ENCODE results near the gene PICALM.

The PICALM gene

GRCh38 chr11:86068951-86069407 lies at the start of gene PICALM:
Gene PICALM, minus strand, starts transcription at chr11:86069084. Its CDS starts 304 bp downstream, at chr11:86068780.
- TF ChIP-seq CTCF (IDR thresholded peaks at IDR 0.05; ENCODE audit: low read depth, low read length) (no peak), POLR2A (IDR thresholded peaks at IDR 0.05; ENCODE audit: extremely low read depth, insufficient read length) (peak; percentile 66), MYC (IDR thresholded peaks at IDR 0.05; ENCODE audit: low read depth, low read length) (no peak), MAX (IDR thresholded peaks at IDR 0.05; ENCODE audit: low read depth, low read length) (peak; percentile 93)
- H3K4me3 ChIP-seq (ENCODE audit: low read depth, low read length): peak within 1 kb of the TSS; percentile 93
- DNase-seq (ENCODE audit: low read depth): peak; percentile 100

GRCh38 chr11:86118253-86118652 lies 49.4 kb upstream of the PICALM start:
- DNase-seq (ENCODE audit: low read depth): no peak
- no peak for TF ChIP-seq POLR2A (IDR thresholded peaks at IDR 0.05; ENCODE audit: extremely low read depth, insufficient read length)
- no peak for TF ChIP-seq MAX (IDR thresholded peaks at IDR 0.05; ENCODE audit: low read depth, low read length)
- TF ChIP-seq MYC (IDR thresholded peaks at IDR 0.05; ENCODE audit: low read depth, low read length): no peak
- TF ChIP-seq CTCF (IDR thresholded peaks at IDR 0.05; ENCODE audit: low read depth, low read length): no peak
- H3K4me3 ChIP-seq (ENCODE audit: low read depth, low read length): no peak overlapping the region

GRCh38 chr11:86117712-86118063 lies 48.8 kb upstream of the PICALM start:
- DNase-seq (ENCODE audit: low read depth): no peak
- H3K4me3 ChIP-seq (ENCODE audit: low read depth, low read length): no peak overlapping the region
- TF ChIP-seq MYC (IDR thresholded peaks at IDR 0.05; ENCODE audit: low read depth, low read length) (no peak), MAX (IDR thresholded peaks at IDR 0.05; ENCODE audit: low read depth, low read length) (no peak)

GRCh38 chr11:86117001-86117711 lies 48.3 kb upstream of the PICALM start:
- H3K4me3 ChIP-seq (ENCODE audit: low read depth, low read length): no peak overlapping the region
- DNase-seq (ENCODE audit: low read depth): peak; percentile 30
- TF ChIP-seq POLR2A (IDR thresholded peaks at IDR 0.05; ENCODE audit: extremely low read depth, insufficient read length): no peak
- TF ChIP-seq MYC (IDR thresholded peaks at IDR 0.05; ENCODE audit: low read depth, low read length): no peak

- H3K4me3 ChIP-seq (ENCODE audit: low read depth, low read length): no peak overlapping the region
- no peak for DNase-seq (ENCODE audit: low read depth)
- TF ChIP-seq POLR2A (IDR thresholded peaks at IDR 0.05; ENCODE audit: extremely low read depth, insufficient read length): no peak
- no peak for TF ChIP-seq MYC (IDR thresholded peaks at IDR 0.05; ENCODE audit: low read depth, low read length)
- TF ChIP-seq CTCF (IDR thresholded peaks at IDR 0.05; ENCODE audit: low read depth, low read length): no peak
- TF ChIP-seq MAX (IDR thresholded peaks at IDR 0.05; ENCODE audit: low read depth, low read length): no peak
These were observed 47.5 kb upstream of the PICALM start for GRCh38 chr11:86116386-86116726.

- DNase-seq (ENCODE audit: low read depth): no peak
- no peak overlapping the region for H3K4me3 ChIP-seq (ENCODE audit: low read depth, low read length)
- no peak for TF ChIP-seq CTCF (IDR thresholded peaks at IDR 0.05; ENCODE audit: low read depth, low read length)
These were observed 46.9 kb upstream of the PICALM start for GRCh38 chr11:86115542-86116385.

Data from NB4 (cell line).